ENCODE measurements around the gene ENTHD1. TPM values are rescaled to one million over a fixed set of nuclear protein-coding genes. Genes with fewer than 3 reads are reported as not detected.

Gene ENTHD1
- total RNA-seq, 1 donor from 2014 or later: 0.15 TPM

- intact Hi-C loops (cut with micrococcal nuclease): no loop called here
Measured at GRCh38 chr22:39802682-39803081, 90.9 kb downstream of the ENTHD1 start.

- intact Hi-C loops (cut with micrococcal nuclease): no loop called here
Measured at GRCh38 chr22:39800790-39801520, 92.6 kb downstream of the ENTHD1 start.

GRCh38 chr22:39797528-39798147 is 95.9 kb downstream of the ENTHD1 start:
- intact Hi-C loops (cut with micrococcal nuclease): no loop called here

- intact Hi-C loops (cut with micrococcal nuclease): no loop called here
Measured at GRCh38 chr22:39789788-39790187, 103.8 kb downstream of the ENTHD1 start.

- intact Hi-C loops (cut with micrococcal nuclease): no loop called here
Measured at GRCh38 chr22:39785232-39785631, 108.3 kb downstream of the ENTHD1 start.

- intact Hi-C loops (cut with micrococcal nuclease): loop anchor here (10.0 kb wide), 1 partner anchor 157 kb away; no protein-coding TSS in a partner anchor
Measured at GRCh38 chr22:39777716-39778454, 115.7 kb downstream of the ENTHD1 start.

- intact Hi-C loops (cut with micrococcal nuclease): loop anchor here (10.0 kb wide), 1 partner anchor 158 kb away; no protein-coding TSS in a partner anchor
Measured at GRCh38 chr22:39776295-39777009, 117.1 kb downstream of the ENTHD1 start.

- intact Hi-C loops (cut with micrococcal nuclease): loop anchor here (1.0 to 10.0 kb wide), 5 partner anchors 8 to 161 kb away; partner anchors contain the start of gene GRAP2
Measured at GRCh38 chr22:39773976-39774539, 119.5 kb downstream of the ENTHD1 start.

- intact Hi-C loops (cut with micrococcal nuclease): loop anchor here (10.0 kb wide), 1 partner anchor 161 kb away; no protein-coding TSS in a partner anchor
Measured at GRCh38 chr22:39773503-39773902, 120.1 kb downstream of the ENTHD1 start.

- intact Hi-C loops (cut with micrococcal nuclease): loop anchor here (10.0 kb wide), 1 partner anchor 163 kb away; no protein-coding TSS in a partner anchor
Measured at GRCh38 chr22:39771486-39771885, 122.1 kb downstream of the ENTHD1 start.

- intact Hi-C loops (cut with micrococcal nuclease): loop anchor here (1.0 kb wide), 1 partner anchor 9 kb away; no protein-coding TSS in a partner anchor
Measured at GRCh38 chr22:39765661-39766060, 127.9 kb downstream of the ENTHD1 start.

GRCh38 chr22:39765046-39765445 is 128.5 kb downstream of the ENTHD1 start:
- intact Hi-C loops (cut with micrococcal nuclease): no loop called here

- intact Hi-C loops (cut with micrococcal nuclease): no loop called here
Measured at GRCh38 chr22:39763276-39763675, 130.3 kb downstream of the ENTHD1 start.

GRCh38 chr22:39750759-39751158 is 142.8 kb downstream of the ENTHD1 start:
- intact Hi-C loops (cut with micrococcal nuclease): no loop called here

- intact Hi-C loops (cut with micrococcal nuclease): loop anchor here (10.0 kb wide), 1 partner anchor 156 kb away; the partner anchor contains the start of gene GRAP2
Measured at GRCh38 chr22:39748877-39749276, 144.7 kb downstream of the ENTHD1 start.

GRCh38 chr22:39746600-39747262 is 146.8 kb downstream of the ENTHD1 start:
- intact Hi-C loops (cut with micrococcal nuclease): loop anchor here (2.0 to 10.0 kb wide), 2 partner anchors 28 to 158 kb away; partner anchors contain the start of gene GRAP2

GRCh38 chr22:39745789-39746188 is 147.8 kb downstream of the ENTHD1 start:
- intact Hi-C loops (cut with micrococcal nuclease): loop anchor here (2.0 to 10.0 kb wide), 2 partner anchors 29 to 159 kb away; partner anchors contain the start of gene GRAP2

- intact Hi-C loops (cut with micrococcal nuclease): loop anchor here (10.0 kb wide), 1 partner anchor 160 kb away; the partner anchor contains the start of gene GRAP2
Measured at GRCh38 chr22:39744353-39744752, 149.2 kb downstream of the ENTHD1 start.

- intact Hi-C loops (cut with micrococcal nuclease): loop anchor here (10.0 kb wide), 1 partner anchor 161 kb away; the partner anchor contains the start of gene GRAP2
Measured at GRCh38 chr22:39743935-39744334, 149.6 kb downstream of the ENTHD1 start.

Measured in T-helper 1 cell treated with Interleukin-12 subunit alpha and Interleukin-12 subunit beta and Interleukin-4 antibody, amounts not matched to agents 30 ng/mL and 1 ng/mL, for 36 hours (primary cell).